ENCODE measurements around the gene TECPR2.

The TECPR2 gene

GRCh38 chr14:102360388-102360787 is 2.4 kb upstream of the TECPR2 start:
- no peak overlapping the region for H3K4me3 ChIP-seq (ENCODE audit: low read depth, low read length)
- TF ChIP-seq MYC (IDR thresholded peaks at IDR 0.05; ENCODE audit: low read depth, low read length) (no peak), POLR2A (IDR thresholded peaks at IDR 0.05; ENCODE audit: extremely low read depth, insufficient read length) (no peak), CTCF (IDR thresholded peaks at IDR 0.05; ENCODE audit: low read depth, low read length) (no peak)
- TF ChIP-seq, protein P1, sequence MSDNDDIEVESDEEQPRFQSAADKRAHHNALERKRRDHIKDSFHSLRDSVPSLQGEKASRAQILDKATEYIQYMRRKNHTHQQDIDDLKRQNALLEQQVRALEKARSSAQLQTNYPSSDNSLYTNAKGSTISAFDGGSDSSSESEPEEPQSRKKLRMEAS (IDR thresholded peaks at IDR 0.05; ENCODE audit: low read depth, low read length) = no peak
- no peak for DNase-seq (ENCODE audit: low read depth)

DNA sequence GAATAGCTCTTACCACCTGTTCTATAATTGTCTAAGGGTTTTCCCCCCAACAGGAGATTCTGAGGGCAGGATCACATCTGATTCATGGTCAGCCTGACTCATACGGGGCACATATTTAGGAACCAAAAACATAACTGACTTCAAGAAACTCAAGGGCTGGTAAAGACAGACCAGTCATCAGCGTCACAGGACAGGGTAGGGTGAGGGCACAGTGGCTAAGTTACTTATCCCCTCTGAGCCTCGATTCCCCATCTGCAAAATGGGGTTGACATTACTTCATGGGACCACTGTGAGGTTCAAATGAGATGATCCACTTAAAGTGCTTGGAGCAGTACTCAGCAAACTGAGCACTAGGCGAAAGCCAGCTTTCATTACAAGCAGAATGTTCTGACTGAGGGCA is 657 bp upstream of the TECPR2 start:
- peak; percentile 33 for DNase-seq (ENCODE audit: low read depth)
- TF ChIP-seq CTCF (IDR thresholded peaks at IDR 0.05; ENCODE audit: low read depth, low read length) = no peak
- TF ChIP-seq, protein P1 (IDR thresholded peaks at IDR 0.05; ENCODE audit: low read depth, low read length) = no peak
- TF ChIP-seq POLR2A (IDR thresholded peaks at IDR 0.05; ENCODE audit: extremely low read depth, insufficient read length) = no peak
- no peak for TF ChIP-seq MYC (IDR thresholded peaks at IDR 0.05; ENCODE audit: low read depth, low read length)
- H3K4me3 ChIP-seq (ENCODE audit: low read depth, low read length) = peak overlapping the region; percentile 99

DNA sequence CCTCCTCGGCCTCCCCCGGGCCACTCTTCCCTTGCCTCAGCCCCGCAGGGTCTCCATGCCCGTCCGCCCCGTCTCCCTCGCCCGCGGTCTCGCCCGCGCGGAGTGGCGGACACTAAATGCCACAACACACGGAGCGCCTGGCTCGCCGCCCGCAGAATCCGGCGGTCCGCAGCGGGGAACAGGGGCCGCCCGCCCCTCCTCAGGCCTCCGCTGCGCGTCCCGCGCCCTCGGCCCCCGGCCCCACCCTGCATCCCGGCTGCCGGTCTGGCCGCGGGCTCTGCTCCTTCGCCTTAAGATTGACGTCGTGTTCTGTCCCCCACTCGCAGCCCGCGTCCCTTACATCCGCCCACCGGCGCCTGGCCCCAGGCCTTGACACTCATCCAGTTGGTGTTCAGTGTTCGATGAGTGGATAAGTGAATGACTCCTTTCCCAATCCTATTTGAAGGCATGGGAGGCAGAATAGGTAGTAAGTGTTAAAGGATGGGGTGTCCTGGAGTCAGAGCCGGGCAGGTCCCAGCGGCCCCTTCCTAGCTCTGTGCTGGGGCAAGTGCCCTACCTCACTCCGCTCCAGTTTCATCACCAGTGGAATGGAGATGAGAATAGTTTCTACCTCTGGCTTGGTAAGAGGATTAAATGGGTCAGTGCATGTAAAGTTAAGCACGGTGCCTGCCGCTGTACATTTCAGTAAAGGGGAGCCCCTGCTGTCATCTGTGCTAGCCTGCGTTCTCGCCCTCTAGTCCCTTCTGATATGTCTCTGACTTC is 622 bp downstream of the TECPR2 start:
- TF ChIP-seq POLR2A (IDR thresholded peaks at IDR 0.05; ENCODE audit: extremely low read depth, insufficient read length) = no peak
- no peak for TF ChIP-seq MYC (IDR thresholded peaks at IDR 0.05; ENCODE audit: low read depth, low read length)
- no peak for TF ChIP-seq CTCF (IDR thresholded peaks at IDR 0.05; ENCODE audit: low read depth, low read length)
- TF ChIP-seq, protein P1 (IDR thresholded peaks at IDR 0.05; ENCODE audit: low read depth, low read length) = no peak
- peak overlapping the region; percentile 75 for H3K4me3 ChIP-seq (ENCODE audit: low read depth, low read length)
- DNase-seq (ENCODE audit: low read depth) = peak; percentile 44

DNA sequence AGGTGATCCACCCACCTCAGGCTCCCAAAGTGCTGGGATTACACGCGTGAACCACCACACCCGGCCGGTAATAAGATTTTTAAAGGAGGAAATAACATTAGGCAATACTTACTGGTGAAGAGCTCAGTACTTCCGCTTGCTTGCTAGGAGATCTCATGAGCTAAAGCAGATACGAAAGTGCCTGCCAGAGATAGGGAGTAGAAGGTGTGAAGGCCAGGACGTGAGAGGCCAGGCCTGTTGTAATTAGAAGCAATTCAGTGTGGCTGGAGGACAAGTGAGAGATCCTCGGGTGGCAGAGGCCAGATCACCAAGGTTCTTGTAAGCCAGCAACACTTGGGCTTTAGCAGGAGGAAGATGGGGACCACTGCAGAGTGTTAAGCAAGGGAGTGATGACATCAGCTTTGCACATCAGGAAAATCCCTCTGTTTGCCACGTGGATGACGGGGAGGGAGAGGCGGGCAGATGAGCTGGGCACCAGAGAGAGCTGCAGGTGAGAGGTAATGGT is 7.6 kb downstream of the TECPR2 start:
- H3K4me3 ChIP-seq (ENCODE audit: low read depth, low read length) = no peak overlapping the region
- TF ChIP-seq MYC (IDR thresholded peaks at IDR 0.05; ENCODE audit: low read depth, low read length) (peak; percentile 19; the same call in 1 of the 2 replicates), POLR2A (IDR thresholded peaks at IDR 0.05; ENCODE audit: extremely low read depth, insufficient read length) (no peak)
- TF ChIP-seq, protein P1 (IDR thresholded peaks at IDR 0.05; ENCODE audit: low read depth, low read length) = peak; percentile 33
- DNase-seq (ENCODE audit: low read depth) = peak; percentile 87

GRCh38 chr14:102371361-102371760 is 8.6 kb downstream of the TECPR2 start:
- H3K4me3 ChIP-seq (ENCODE audit: low read depth, low read length) = no peak overlapping the region
- TF ChIP-seq POLR2A (IDR thresholded peaks at IDR 0.05; ENCODE audit: extremely low read depth, insufficient read length) (no peak), CTCF (IDR thresholded peaks at IDR 0.05; ENCODE audit: low read depth, low read length) (no peak), MYC (IDR thresholded peaks at IDR 0.05; ENCODE audit: low read depth, low read length) (no peak)
- TF ChIP-seq, protein P1 (IDR thresholded peaks at IDR 0.05; ENCODE audit: low read depth, low read length) = no peak
- DNase-seq (ENCODE audit: low read depth) = no peak

GRCh38 chr14:102373110-102373509 is 10.4 kb downstream of the TECPR2 start:
- no peak for TF ChIP-seq MYC (IDR thresholded peaks at IDR 0.05; ENCODE audit: low read depth, low read length)
- TF ChIP-seq POLR2A (IDR thresholded peaks at IDR 0.05; ENCODE audit: extremely low read depth, insufficient read length) = no peak
- no peak for TF ChIP-seq CTCF (IDR thresholded peaks at IDR 0.05; ENCODE audit: low read depth, low read length)
- TF ChIP-seq, protein P1 (IDR thresholded peaks at IDR 0.05; ENCODE audit: low read depth, low read length) = no peak
- no peak overlapping the region for H3K4me3 ChIP-seq (ENCODE audit: low read depth, low read length)
- no peak for DNase-seq (ENCODE audit: low read depth)
